A549 (cell line): Measurements from ENCODE around the gene FRMD7. TPM values are rescaled to one million over a fixed set of nuclear protein-coding genes. Genes with fewer than 3 reads are reported as not detected.

ENCODE experiments used
- ATAC-seq, 2 experiments: fragments of 200-7000 bp in 1 of 2; fragments of >200 bp in 1 of 2; cut with Nextera tagmentation in 1 of 2; cut with Tn5 transposase in 1 of 2; 3 replicates each; pipeline versions ENCODE4 v1.8.0 to v1.9.1; 2018 to 2020; ENCODE audit warnings: mild to moderate bottlenecking in 1 of 2, moderate library complexity in 1 of 2
- CTCF ChIA-PET: fragments of 300-600 bp; sonication (Branson Sonifier 250); formaldehyde crosslinking; extraction: SDS; loops from one replicate; lab custom pipeline; 2021; ENCODE audit warnings: antibody characterized with exemption, inconsistent platforms; lab: Yijun Ruan, JAX
- POLR2A ChIA-PET: fragments of 350-600 bp; formaldehyde crosslinking; extraction: SDS; loops from one replicate; lab custom pipeline; 2021; ENCODE audit warnings: antibody characterized with exemption, inconsistent platforms; lab: Yijun Ruan, JAX
- DNase-seq, 2 experiments: peaks; one replicate each; pipeline versions ENCODE4 v3.0.0 to v3.0.0-alpha.2; 2011 to 2016; ENCODE audit warnings: low read depth in 1 of 2, low spot score in 1 of 2
- FAIRE-seq: peaks from 2 replicates; lab custom pipeline; 2011; peaks lifted over from hg19 to GRCh38; lab: Jason Lieb, UNC
- H3K27ac ChIP-seq, 2 experiments: fragments of >200 bp; sonication (Bioruptor Twin); formaldehyde crosslinking; 3 replicates each; pipeline ENCODE4 v1.5.1; 2016 to 2017
- H3K4me1 ChIP-seq: fragments of >200 bp; sonication (Bioruptor Twin); formaldehyde crosslinking; 3 replicates; pipeline ENCODE4 v1.6.1; 2016
- H3K4me2 ChIP-seq: fragments of >200 bp; sonication (Bioruptor Twin); formaldehyde crosslinking; 3 replicates; pipeline ENCODE4 v1.6.1; 2016
- H3K4me3 ChIP-seq: fragments of >200 bp; sonication (Bioruptor Twin); formaldehyde crosslinking; 3 replicates; pipeline ENCODE4 v1.5.1; 2016
- H3K9me3 ChIP-seq: fragments of >200 bp; sonication (Bioruptor Twin); formaldehyde crosslinking; 3 replicates; pipeline ENCODE4 v1.6.1; 2016
- CBX2 ChIP-seq: fragments of 200-600 bp; sonication (generic); IDR thresholded peaks from 2 replicates; pipeline ENCODE4 v1.6.1; 2016; ENCODE audit warnings: low read depth, mild to moderate bottlenecking, borderline replicate concordance
- CHD4 ChIP-seq: fragments of 200-600 bp; sonication (generic); IDR thresholded peaks from 2 replicates; pipeline ENCODE4 v1.6.1; 2016; ENCODE audit warnings: antibody characterized with exemption, mild to moderate bottlenecking, borderline replicate concordance
- EHF ChIP-seq: fragments of 250-450 bp; sonication (Bioruptor Pico); IDR thresholded peaks from 2 replicates; pipeline ENCODE4 v1.5.0; 2020; ENCODE audit warnings: mild to moderate bottlenecking
- EHMT2 ChIP-seq: fragments of 200-600 bp; sonication (generic); IDR thresholded peaks from 2 replicates; pipeline ENCODE4 v1.6.1; 2016; ENCODE audit warnings: antibody characterized with exemption, low read depth, mild to moderate bottlenecking, moderate library complexity
- FOSL2 ChIP-seq, 2 experiments: fragments of 450-650 bp in 1 of 2; fragments of >200 bp in 1 of 2; sonication (Bioruptor Twin) in 1 of 2; formaldehyde crosslinking; IDR thresholded peaks; 2 replicates each; pipeline versions ENCODE4 v1.5.0 to v1.6.1; 2016 to 2020; ENCODE audit warnings: mild to moderate bottlenecking in 1 of 2, moderate library complexity in 1 of 2
- HOXA7 ChIP-seq: fragments of 250-450 bp; sonication (Bioruptor Pico); IDR thresholded peaks from 2 replicates; pipeline ENCODE4 v1.5.0; 2020; ENCODE audit warnings: mild to moderate bottlenecking, moderate library complexity
- JUNB ChIP-seq: fragments of >200 bp; sonication (Bioruptor Twin); formaldehyde crosslinking; IDR thresholded peaks from 2 replicates; pipeline ENCODE4 v1.6.1; 2016
- KDM5A ChIP-seq: fragments of 200-600 bp; sonication (generic); IDR thresholded peaks from 2 replicates; pipeline ENCODE4 v1.6.1; 2016; ENCODE audit warnings: antibody characterized with exemption, mild to moderate bottlenecking
- MAFK ChIP-seq: fragments of 450-650 bp; IDR thresholded peaks from 2 replicates; pipeline ENCODE4 v1.6.1; 2014; ENCODE audit not compliant: partially characterized antibody
- NFE2L2 ChIP-seq: fragments of 150-350 bp; conservative IDR thresholded peaks from 2 replicates; pipeline ENCODE4 v1.6.1; 2014; ENCODE audit warnings: low read length
- NPAS2 ChIP-seq: fragments of 250-450 bp; sonication (Bioruptor Pico); IDR thresholded peaks from 2 replicates; pipeline ENCODE4 v1.8.0; 2022; ENCODE audit warnings: mild to moderate bottlenecking, moderate library complexity, borderline replicate concordance
- PHF8 ChIP-seq: fragments of 200-600 bp; sonication (generic); IDR thresholded peaks from 2 replicates; pipeline ENCODE4 v1.6.1; 2016; ENCODE audit warnings: low read depth, mild to moderate bottlenecking, antibody characterized with exemption, moderate library complexity, borderline replicate concordance
- POLR2A ChIP-seq: IDR thresholded peaks from 2 replicates; pipeline ENCODE4 v1.6.1; 2012; ENCODE audit warnings: mild to moderate bottlenecking, low read length
- POLR2AphosphoS2 ChIP-seq: conservative IDR thresholded peaks from 2 replicates; pipeline ENCODE4 v1.6.1; 2012; ENCODE audit warnings: low read length, improper control_type of control experiment, inconsistent platforms
- RFX5 ChIP-seq: fragments of 450-650 bp; IDR thresholded peaks from 2 replicates; pipeline ENCODE4 v1.7.1; 2014; ENCODE audit warnings: antibody characterized with exemption, mild to moderate bottlenecking, moderate library complexity
- SMC3 ChIP-seq: fragments of >200 bp; sonication (Bioruptor Twin); formaldehyde crosslinking; IDR thresholded peaks from 3 replicates; pipeline ENCODE4 v1.6.1; 2018; ENCODE audit warnings: inconsistent platforms
- TP53 ChIP-seq: fragments of 250-450 bp; sonication (Bioruptor Pico); IDR thresholded peaks from 2 replicates; pipeline ENCODE4 v1.5.0; 2021; ENCODE audit warnings: mild to moderate bottlenecking, moderate library complexity
- ZC3H11A ChIP-seq: fragments of 450-650 bp; IDR thresholded peaks from 2 replicates; pipeline ENCODE4 v1.6.1; 2014; ENCODE audit warnings: antibody characterized with exemption, mild to moderate bottlenecking
- ZNF302 ChIP-seq: fragments of 250-450 bp; sonication (Bioruptor Pico); IDR thresholded peaks from 2 replicates; pipeline ENCODE4 v1.9.0; 2021; ENCODE audit warnings: inconsistent platforms, mild to moderate bottlenecking, moderate library complexity
- WGBS: methylation state at CpG from one replicate; pipeline ENCODE4 v1.1.6; 2017; ENCODE audit errors: missing lambda C conversion rate; 5-methylcytosine and 5-hydroxymethylcytosine counted together
- polyA plus RNA-seq, 4 experiments: library from polyadenylated mRNA; depleted of rRNA in 3 of 4; stranded (reverse); fragments of >200 nt; fragmentation: RNase III in 1 of 4; extraction: RNeasy Plus Mini Kit Qiagen cat#74134 plus additional on column Dnase treatment in 1 of 4; gene quantifications; 2 replicates in 3 of 4; 3 replicates in 1 of 4; pipeline ENCODE4 v1.2.3, GENCODE V29; 2011 to 2017
- TF ChIP-seq, protein P1 (sequence below): fragments of 150-350 bp; IDR thresholded peaks from 2 replicates; pipeline ENCODE4 v1.6.1; 2014; ENCODE audit warnings: low read depth, mild to moderate bottlenecking, low read length
- TF ChIP-seq, protein P2 (sequence below): fragments of 250-450 bp; sonication (Bioruptor Pico); IDR thresholded peaks from 2 replicates; pipeline ENCODE4 v1.5.0; 2021; ENCODE audit warnings: mild to moderate bottlenecking, moderate library complexity, borderline replicate concordance

FRMD7 gene
- polyA plus RNA-seq, 2 of the 4 experiments (the other 2 are of a cell fraction), result not detected

DNA sequence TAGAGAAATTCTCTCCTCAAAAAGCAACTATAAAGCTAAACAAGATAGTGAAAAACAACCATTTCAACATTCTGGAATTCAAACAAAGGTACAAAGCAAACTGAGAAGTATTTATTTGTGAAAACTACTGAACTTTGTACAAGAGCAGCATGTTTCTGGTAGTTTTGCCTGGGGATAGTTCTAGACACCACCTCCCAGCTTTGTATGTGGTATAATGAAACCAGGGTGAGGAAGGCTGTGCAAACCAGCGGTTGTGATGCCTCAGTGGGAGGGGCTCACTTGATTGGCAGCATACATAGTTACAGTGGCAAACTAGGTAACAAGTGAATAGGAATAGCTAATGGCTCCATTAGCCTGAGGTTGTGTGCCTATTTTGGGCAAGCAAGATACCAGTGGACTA lies 18.6 kb upstream of the FRMD7 start:
- POLR2A ChIA-PET, result no interaction called here
- ATAC-seq (no peak), FAIRE-seq (no peak), DNase-seq (no peak)
- Histone ChIP-seq H3K4me2 (no peak overlapping the region), H3K9me3 (no peaks in the 10 kb centered on the region), H3K4me1 (no peaks in the 10 kb centered on the region), H3K4me3 (no peak overlapping the region), H3K27ac (no peak overlapping the region)
- whole genome bisulfite sequencing, result 0% methylated on average over 1 of the region's 1 CpG
- TF ChIP-seq, protein P1, sequence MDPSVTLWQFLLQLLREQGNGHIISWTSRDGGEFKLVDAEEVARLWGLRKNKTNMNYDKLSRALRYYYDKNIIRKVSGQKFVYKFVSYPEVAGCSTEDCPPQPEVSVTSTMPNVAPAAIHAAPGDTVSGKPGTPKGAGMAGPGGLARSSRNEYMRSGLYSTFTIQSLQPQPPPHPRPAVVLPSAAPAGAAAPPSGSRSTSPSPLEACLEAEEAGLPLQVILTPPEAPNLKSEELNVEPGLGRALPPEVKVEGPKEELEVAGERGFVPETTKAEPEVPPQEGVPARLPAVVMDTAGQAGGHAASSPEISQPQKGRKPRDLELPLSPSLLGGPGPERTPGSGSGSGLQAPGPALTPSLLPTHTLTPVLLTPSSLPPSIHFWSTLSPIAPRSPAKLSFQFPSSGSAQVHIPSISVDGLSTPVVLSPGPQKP, result no peak
- TF ChIP-seq FOSL2 (IDR thresholded peaks at IDR 0.05) (no peak), FOSL2 (CRISPR knock-in tag; IDR thresholded peaks at IDR 0.05) (no peak)
- TF ChIP-seq, protein P2, sequence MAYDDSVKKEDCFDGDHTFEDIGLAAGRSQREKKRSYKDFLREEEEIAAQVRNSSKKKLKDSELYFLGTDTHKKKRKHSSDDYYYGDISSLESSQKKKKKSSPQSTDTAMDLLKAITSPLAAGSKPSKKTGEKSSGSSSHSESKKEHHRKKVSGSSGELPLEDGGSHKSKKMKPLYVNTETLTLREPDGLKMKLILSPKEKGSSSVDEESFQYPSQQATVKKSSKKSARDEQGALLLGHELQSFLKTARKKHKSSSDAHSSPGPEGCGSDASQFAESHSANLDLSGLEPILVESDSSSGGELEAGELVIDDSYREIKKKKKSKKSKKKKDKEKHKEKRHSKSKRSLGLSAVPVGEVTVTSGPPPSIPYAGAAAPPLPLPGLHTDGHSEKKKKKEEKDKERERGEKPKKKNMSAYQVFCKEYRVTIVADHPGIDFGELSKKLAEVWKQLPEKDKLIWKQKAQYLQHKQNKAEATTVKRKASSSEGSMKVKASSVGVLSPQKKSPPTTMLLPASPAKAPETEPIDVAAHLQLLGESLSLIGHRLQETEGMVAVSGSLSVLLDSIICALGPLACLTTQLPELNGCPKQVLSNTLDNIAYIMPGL (CRISPR knock-in tag), result no peak
- CTCF ChIA-PET, result no interaction called here

DNA sequence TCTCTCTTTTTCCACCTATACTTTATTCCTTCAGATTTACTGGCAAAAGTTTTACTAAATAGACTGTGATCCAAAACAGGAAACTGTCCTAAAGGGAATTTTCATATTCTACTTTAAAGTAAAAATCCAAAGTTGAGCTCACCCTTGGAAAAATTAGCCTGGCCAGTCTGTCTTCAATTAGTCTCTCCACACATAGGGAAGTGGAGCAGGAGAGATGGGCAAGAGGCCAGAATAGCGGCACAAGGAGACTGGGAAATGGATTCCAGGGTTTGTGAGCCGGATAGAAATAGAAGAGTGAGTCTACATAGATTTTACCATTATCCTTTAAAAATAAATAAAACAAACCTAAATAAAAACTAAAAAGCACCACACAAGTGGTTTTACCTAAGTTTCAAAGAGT lies 16.2 kb upstream of the FRMD7 start:
- ChIA-PET POLR2A (no interaction called here), CTCF (interaction anchor here (0.6 kb wide), 1 partner anchor 488 kb away, joined by 5 read pairs; no protein-coding TSS in a partner anchor)
- FAIRE-seq (peak; percentile 49), DNase-seq (no peak), ATAC-seq (no peak)
- Histone ChIP-seq H3K4me1 (no peaks in the 10 kb centered on the region), H3K4me2 (no peak overlapping the region), H3K4me3 (no peak overlapping the region), H3K27ac (no peak overlapping the region), H3K9me3 (no peaks in the 10 kb centered on the region)
- TF ChIP-seq JUNB, result no peak
- no peak for TF ChIP-seq CHD4
- TF ChIP-seq PHF8, result no peak
- no peak for TF ChIP-seq MAFK
- TF ChIP-seq, protein P1, result no peak
- no peak for TF ChIP-seq POLR2AphosphoS2
- TF ChIP-seq RFX5, result no peak
- no peak for TF ChIP-seq ZC3H11A
- TF ChIP-seq NFE2L2, result no peak
- no peak for TF ChIP-seq TP53
- TF ChIP-seq SMC3, result no peak
- no peak for TF ChIP-seq EHF (CRISPR knock-in tag)
- no peak for TF ChIP-seq CBX2
- TF ChIP-seq HOXA7 (CRISPR knock-in tag), result no peak
- TF ChIP-seq EHMT2, result no peak
- TF ChIP-seq KDM5A, result no peak
- TF ChIP-seq POLR2A, result no peak
- TF ChIP-seq, protein P2 (CRISPR knock-in tag), result no peak
- TF ChIP-seq NPAS2 (CRISPR knock-in tag), result no peak
- no peak for TF ChIP-seq ZNF302 (CRISPR knock-in tag)
- 33% methylated on average over 2 of the region's 2 CpGs for WGBS
